ENCODE measurements around the gene CNMD. TPM values are rescaled to one million over a fixed set of nuclear protein-coding genes. Genes with fewer than 3 reads are reported as not detected.

CNMD gene
- total RNA-seq, result under 1 TPM in 1 of 2 donors, not detected in 1; 0.78 TPM

DNA sequence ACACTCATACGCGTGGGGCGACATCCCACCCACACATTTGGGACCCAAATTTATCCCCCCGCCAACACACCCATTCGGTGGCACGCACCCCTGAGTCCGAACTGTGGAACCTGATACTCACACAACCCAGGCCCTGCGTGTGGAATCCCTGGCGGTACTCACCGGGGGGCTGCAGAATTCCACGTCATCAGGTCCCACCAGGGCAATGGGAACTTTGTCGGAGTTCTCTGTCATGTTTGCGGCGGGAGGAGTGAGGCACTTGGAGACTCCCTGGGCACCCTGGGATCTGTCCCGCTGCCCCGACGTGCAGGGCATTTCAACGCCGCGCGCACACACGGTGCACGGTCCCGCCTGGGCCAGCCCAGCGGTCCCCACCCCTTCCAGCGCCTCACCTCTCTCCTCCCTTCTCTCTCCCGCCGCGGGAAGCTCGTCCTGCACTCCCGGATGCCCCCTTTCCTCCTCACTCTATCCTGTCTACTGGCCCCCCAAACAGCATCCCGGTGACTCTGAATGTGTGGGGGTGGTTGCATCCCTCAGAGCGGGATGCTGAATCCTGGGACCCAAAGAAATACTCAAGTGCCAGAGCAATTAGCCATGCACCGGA is at the start of gene CNMD:
TSS of gene CNMD (minus strand) at position 353 of the 604 bp plus-strand sequence. CDS start at position 234, 119 bp downstream.
- ATAC-seq (no peak), DNase-seq (no peak)
- Histone ChIP-seq H3K4me1 (peaks cover 11% of the 10 kb centered on the region), H3K27ac (no peak within 1 kb of the TSS), H3K9me3 (no peaks in the 10 kb centered on the region), H3K36me3 (replicated peaks in 1 of 2; ENCODE audit: insufficient read depth in 1 of 2, low read depth in 2 of 2) (no peaks in the 10 kb centered on the region), H3K27me3 (peaks cover 0 to 18% of the 10 kb centered on the region in 2 donors), H3K4me3 (no peak within 1 kb of the TSS)
- TF ChIP-seq, protein P1, sequence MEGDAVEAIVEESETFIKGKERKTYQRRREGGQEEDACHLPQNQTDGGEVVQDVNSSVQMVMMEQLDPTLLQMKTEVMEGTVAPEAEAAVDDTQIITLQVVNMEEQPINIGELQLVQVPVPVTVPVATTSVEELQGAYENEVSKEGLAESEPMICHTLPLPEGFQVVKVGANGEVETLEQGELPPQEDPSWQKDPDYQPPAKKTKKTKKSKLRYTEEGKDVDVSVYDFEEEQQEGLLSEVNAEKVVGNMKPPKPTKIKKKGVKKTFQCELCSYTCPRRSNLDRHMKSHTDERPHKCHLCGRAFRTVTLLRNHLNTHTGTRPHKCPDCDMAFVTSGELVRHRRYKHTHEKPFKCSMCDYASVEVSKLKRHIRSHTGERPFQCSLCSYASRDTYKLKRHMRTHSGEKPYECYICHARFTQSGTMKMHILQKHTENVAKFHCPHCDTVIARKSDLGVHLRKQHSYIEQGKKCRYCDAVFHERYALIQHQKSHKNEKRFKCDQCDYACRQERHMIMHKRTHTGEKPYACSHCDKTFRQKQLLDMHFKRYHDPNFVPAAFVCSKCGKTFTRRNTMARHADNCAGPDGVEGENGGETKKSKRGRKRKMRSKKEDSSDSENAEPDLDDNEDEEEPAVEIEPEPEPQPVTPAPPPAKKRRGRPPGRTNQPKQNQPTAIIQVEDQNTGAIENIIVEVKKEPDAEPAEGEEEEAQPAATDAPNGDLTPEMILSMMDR (IDR thresholded peaks at IDR 0.05), result no peak
- TF ChIP-seq POLR2A (IDR thresholded peaks at IDR 0.05), result no peak
- WGBS, 2 donors, result 7 to 9% methylated on average over 27 to 30 of the region's 34 CpGs
- intact Hi-C loops (cut with DNase I), result no loop called here

DNA sequence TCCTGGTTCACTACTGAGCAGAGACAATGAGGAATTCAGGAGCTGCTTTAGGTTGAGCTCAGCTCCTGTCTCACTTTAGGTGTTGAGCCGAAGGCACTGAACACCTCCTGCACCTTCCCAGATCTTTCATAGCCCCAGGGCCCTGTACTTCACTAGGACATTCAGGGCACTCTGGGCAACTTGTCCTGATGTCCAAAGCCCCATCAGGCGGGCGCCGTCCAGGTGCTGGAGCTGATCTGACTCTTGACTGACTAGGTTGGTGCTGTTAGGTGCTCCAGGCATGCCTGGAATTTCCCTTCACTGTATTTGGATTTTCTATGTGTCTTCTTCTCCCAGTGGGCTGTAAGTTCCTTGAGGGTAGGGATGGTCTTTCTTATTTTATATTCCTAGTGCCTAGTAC is 48.4 kb upstream of the CNMD start:
- intact Hi-C loops (cut with DNase I), result no loop called here
- no peaks in the 10 kb centered on the region for H3K36me3 ChIP-seq (replicated peaks in 1 of 2; ENCODE audit: insufficient read depth in 1 of 2, low read depth in 2 of 2)
- H3K4me1 ChIP-seq, result no peaks in the 10 kb centered on the region
- TF ChIP-seq, protein P1 (IDR thresholded peaks at IDR 0.05), result no peak
- TF ChIP-seq POLR2A (IDR thresholded peaks at IDR 0.05), result no peak
- no peaks in the 10 kb centered on the region for H3K9me3 ChIP-seq
- ATAC-seq (no peak), DNase-seq (no peak)
- no peak overlapping the region for H3K27ac ChIP-seq
- no peak overlapping the region for H3K4me3 ChIP-seq
- H3K27me3 ChIP-seq, result no peaks in the 10 kb centered on the region
- 33 to 42% methylated on average over 4 of the region's 4 CpGs for WGBS, 2 donors

DNA sequence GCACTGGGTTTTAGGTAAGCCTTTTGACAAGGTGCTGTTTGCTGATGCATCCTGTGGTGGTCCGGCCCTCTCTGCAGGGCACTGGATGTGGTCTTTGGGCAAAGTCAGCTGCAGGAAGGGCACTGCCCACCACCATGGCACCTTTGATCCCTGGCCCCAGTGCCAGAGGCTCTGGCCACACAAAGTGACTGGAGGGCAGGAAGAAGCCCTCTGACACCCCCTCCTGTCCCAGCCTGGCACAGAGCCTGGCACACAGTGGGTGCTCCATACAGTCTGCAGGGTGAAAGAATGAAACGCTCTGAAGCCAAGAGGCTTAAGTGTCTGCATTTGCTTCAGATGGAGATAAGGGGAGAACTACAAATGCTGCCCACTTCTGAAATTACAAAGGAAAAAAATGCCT is 47.6 kb upstream of the CNMD start:
- Histone ChIP-seq H3K4me3 (no peak overlapping the region), H3K27me3 (no peaks in the 10 kb centered on the region), H3K27ac (no peak overlapping the region), H3K9me3 (no peaks in the 10 kb centered on the region), H3K36me3 (replicated peaks in 1 of 2; ENCODE audit: insufficient read depth in 1 of 2, low read depth in 2 of 2) (no peaks in the 10 kb centered on the region), H3K4me1 (no peaks in the 10 kb centered on the region)
- no peak for TF ChIP-seq POLR2A (IDR thresholded peaks at IDR 0.05)
- TF ChIP-seq, protein P1 (IDR thresholded peaks at IDR 0.05), result no peak
- no peak for ATAC-seq
- no peak for DNase-seq
- intact Hi-C loops (cut with DNase I), result no loop called here
- 58 to 66% methylated on average over 2 of the region's 2 CpGs for WGBS, 2 donors

DNA sequence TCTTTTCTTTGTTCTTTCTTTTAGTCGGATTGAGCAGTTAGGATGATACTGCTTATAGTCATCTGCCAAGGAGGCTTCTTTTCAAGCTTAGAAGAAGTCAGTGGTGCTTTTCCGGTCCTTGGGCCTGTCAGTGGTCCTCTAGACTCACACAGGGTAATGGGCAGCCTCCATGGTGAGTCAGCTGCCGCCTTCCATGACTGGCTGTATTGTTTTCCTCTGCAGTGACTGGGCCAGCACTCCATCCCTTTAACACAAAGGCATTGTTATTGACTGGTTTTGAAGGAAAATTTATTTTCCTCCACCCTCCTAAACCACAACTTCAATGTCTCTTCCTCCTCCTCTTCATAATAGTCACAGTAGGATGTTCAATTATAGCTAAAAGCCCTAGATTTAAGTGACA is 47.1 kb upstream of the CNMD start:
- DNase-seq, result no peak
- H3K4me3 ChIP-seq, result no peak overlapping the region
- ATAC-seq, result no peak
- TF ChIP-seq POLR2A (IDR thresholded peaks at IDR 0.05), result no peak
- TF ChIP-seq, protein P1 (IDR thresholded peaks at IDR 0.05), result no peak
- H3K4me1 ChIP-seq, result no peaks in the 10 kb centered on the region
- H3K36me3 ChIP-seq (replicated peaks in 1 of 2; ENCODE audit: insufficient read depth in 1 of 2, low read depth in 2 of 2), result no peaks in the 10 kb centered on the region
- H3K27ac ChIP-seq, result no peak overlapping the region
- H3K27me3 ChIP-seq, result no peaks in the 10 kb centered on the region
- H3K9me3 ChIP-seq, result no peaks in the 10 kb centered on the region
- WGBS, 2 donors, result 55 to 56% methylated on average over 3 of the region's 3 CpGs
- intact Hi-C loops (cut with DNase I), result no loop called here

DNA sequence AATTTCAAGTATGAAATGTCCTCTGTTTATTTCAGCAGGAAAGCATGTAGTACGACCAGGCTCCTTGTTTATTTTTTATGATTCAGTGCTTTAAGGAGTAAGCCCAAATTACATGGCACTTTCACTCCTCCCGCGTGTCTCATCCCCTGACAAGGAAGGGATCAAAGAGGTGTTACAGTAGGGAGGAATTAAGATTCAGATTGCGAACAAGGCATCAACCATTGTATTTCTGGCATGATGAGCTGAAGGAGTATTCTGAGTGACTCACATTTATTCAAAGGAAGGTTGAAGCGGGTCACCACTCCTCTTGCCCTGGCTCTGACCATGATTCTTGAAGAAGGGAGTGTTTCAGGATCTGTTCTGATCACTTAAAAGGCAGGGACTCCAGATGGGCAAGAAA is 46.1 kb upstream of the CNMD start:
- no peak for DNase-seq
- H3K9me3 ChIP-seq, result no peaks in the 10 kb centered on the region
- intact Hi-C loops (cut with DNase I), result no loop called here
- H3K36me3 ChIP-seq (replicated peaks in 1 of 2; ENCODE audit: insufficient read depth in 1 of 2, low read depth in 2 of 2), result no peaks in the 10 kb centered on the region
- H3K4me3 ChIP-seq, result no peak overlapping the region
- H3K27ac ChIP-seq, result no peak overlapping the region
- ATAC-seq, result no peak
- TF ChIP-seq, protein P1 (IDR thresholded peaks at IDR 0.05), result no peak
- TF ChIP-seq POLR2A (IDR thresholded peaks at IDR 0.05), result no peak
- no peaks in the 10 kb centered on the region for H3K4me1 ChIP-seq
- 65 to 66% methylated on average over 5 of the region's 5 CpGs for WGBS, 2 donors
- no peaks in the 10 kb centered on the region for H3K27me3 ChIP-seq
